Measurements from ENCODE around the gene MELTF. TPM values are rescaled to one million over a fixed set of nuclear protein-coding genes. Genes with fewer than 3 reads are reported as not detected.

MELTF gene
- total RNA-seq = 1.0 and 24.5 TPM in 2 replicates

GRCh38 chr3:197029511-197030167 lies at the start of gene MELTF:
TSS of gene MELTF (minus strand) at chr3:197029817. CDS start at chr3:197029702, 115 bp downstream.

GRCh38 chr3:196968233-196969133 lies 61.1 kb downstream of the MELTF start, which contains the start of gene PIGZ:
TSS of gene PIGZ (minus strand) at chr3:196968833. CDS start at chr3:196952031, 16,802 bp downstream.

Other genes starting within 250 kb of the MELTF start
- 42.7 and 56.4 TPM in 2 replicates for gene SENP5, start 161.9 kb downstream of the MELTF start, total RNA-seq
- gene NCBP2, start 87.3 kb downstream of the MELTF start, total RNA-seq = 91.8 and 91.9 TPM in 2 replicates
- 0.34 and 1.3 TPM in 2 replicates for gene PIGZ, start 61.0 kb downstream of the MELTF start, total RNA-seq